ENCODE data around the gene TOX3.

The TOX3 gene

GRCh38 chr16:52489894-52490293, 57.0 kb downstream of the TOX3 start:
- no peak for FAIRE-seq

- FAIRE-seq = no peak
Measured at GRCh38 chr16:52488837-52489289, 58.1 kb downstream of the TOX3 start.

- FAIRE-seq = no peak
Measured at GRCh38 chr16:52487849-52488457, 59.0 kb downstream of the TOX3 start.

GRCh38 chr16:52480237-52480636, 66.7 kb downstream of the TOX3 start:
- no peak for FAIRE-seq

GRCh38 chr16:52476111-52476510, 70.8 kb downstream of the TOX3 start:
- FAIRE-seq = no peak

GRCh38 chr16:52474679-52475078, 72.3 kb downstream of the TOX3 start:
- no peak for FAIRE-seq

- FAIRE-seq = no peak
Measured at GRCh38 chr16:52473096-52473495, 73.8 kb downstream of the TOX3 start.

- no peak for FAIRE-seq
Measured at GRCh38 chr16:52471650-52472370, 75.1 kb downstream of the TOX3 start.

- no peak for FAIRE-seq
Measured at GRCh38 chr16:52470585-52470984, 76.4 kb downstream of the TOX3 start.

GRCh38 chr16:52469775-52470174, 77.2 kb downstream of the TOX3 start:
- FAIRE-seq = no peak

- no peak for FAIRE-seq
Measured at GRCh38 chr16:52469091-52469490, 77.9 kb downstream of the TOX3 start.

- no peak for FAIRE-seq
Measured at GRCh38 chr16:52467753-52468152, 79.2 kb downstream of the TOX3 start.

GRCh38 chr16:52466994-52467393, 79.9 kb downstream of the TOX3 start:
- FAIRE-seq = no peak

GRCh38 chr16:52465711-52466267, 81.2 kb downstream of the TOX3 start:
- FAIRE-seq = no peak

- FAIRE-seq = no peak
Measured at GRCh38 chr16:52463904-52464303, 83.0 kb downstream of the TOX3 start.

GRCh38 chr16:52462816-52463215, 84.1 kb downstream of the TOX3 start:
- FAIRE-seq = no peak

- no peak for FAIRE-seq
Measured at GRCh38 chr16:52460639-52461178, 86.2 kb downstream of the TOX3 start.

- no peak for FAIRE-seq
Measured at GRCh38 chr16:52456368-52456767, 90.6 kb downstream of the TOX3 start.

GRCh38 chr16:52455549-52456277, 91.2 kb downstream of the TOX3 start:
- no peak for FAIRE-seq

- no peak for FAIRE-seq
Measured at GRCh38 chr16:52453644-52454043, 93.3 kb downstream of the TOX3 start.

- peak; percentile 28 for FAIRE-seq
Measured at GRCh38 chr16:52451971-52452421, 94.9 kb downstream of the TOX3 start.

GRCh38 chr16:52450916-52451315, 96.0 kb downstream of the TOX3 start:
- no peak for FAIRE-seq

- FAIRE-seq = no peak
Measured at GRCh38 chr16:52450241-52450640, 96.7 kb downstream of the TOX3 start.

Measured in colon (tissue), 2 donors.